Measurements from ENCODE around the gene TSC22D3.
A peak's percentile ranks its signal among the peaks of the same experiment; 100 is the strongest.

The TSC22D3 gene

DNA sequence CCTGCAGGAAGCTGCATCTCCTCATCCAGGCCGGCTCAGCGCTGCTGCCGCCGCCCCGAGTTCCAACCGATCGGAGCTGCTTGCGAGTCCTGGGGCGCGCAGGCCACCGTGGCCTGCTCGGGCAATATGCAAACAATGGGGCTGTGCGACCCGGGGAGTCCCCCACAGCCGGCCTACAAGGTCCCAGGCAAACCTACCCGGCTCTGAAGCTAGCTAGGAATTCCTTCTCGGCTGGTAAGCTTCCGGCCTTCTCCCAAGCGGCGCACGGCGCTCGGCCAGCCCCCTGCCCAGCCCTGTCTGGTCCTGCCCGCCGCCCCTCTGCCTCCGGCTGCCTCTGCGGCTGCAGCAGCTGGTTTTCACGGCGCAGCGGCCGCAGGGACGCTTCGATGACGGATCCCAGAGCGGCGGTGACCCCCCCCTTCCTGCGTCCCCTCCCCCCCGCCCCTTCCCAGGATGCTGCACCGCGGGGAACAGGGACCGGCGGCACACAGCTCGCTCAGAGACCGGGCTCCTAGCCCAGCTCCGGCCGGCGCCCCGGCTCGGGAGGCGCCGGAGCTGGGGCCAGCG lies 59.4 kb downstream of the TSC22D3 start:
- peak overlapping the region; percentile 92 for H3K4me3 Mint-ChIP-seq
- H3K9me3 Mint-ChIP-seq = no peaks in the 10 kb centered on the region
- peaks cover 63% of the 10 kb centered on the region for H3K4me1 Mint-ChIP-seq

GRCh38 chrX:107715331-107716117 lies 60.1 kb downstream of the TSC22D3 start:
- peak overlapping the region; percentile 96 for H3K27ac Mint-ChIP-seq
- H3K27me3 Mint-ChIP-seq = peaks cover 8% of the 10 kb centered on the region
- peaks cover 33% of the 10 kb centered on the region for H3K36me3 Mint-ChIP-seq
- H3K4me3 Mint-ChIP-seq = peak overlapping the region; percentile 92
- H3K9me3 Mint-ChIP-seq = no peaks in the 10 kb centered on the region
- peak; percentile 29 for DNase-seq
- CTCF ChIA-PET = interaction anchor here (1.0 to 12.6 kb wide), 5 partner anchors 10 to 61 kb away, joined by 3 to 278 read pairs (median 3); partner anchors contain the start of genes NCBP2L and TSC22D3
- peaks cover 70% of the 10 kb centered on the region for H3K4me1 Mint-ChIP-seq

More for the DNA sequence above, 59.4 kb downstream of the TSC22D3 start:
- CTCF ChIA-PET = interaction anchor here (1.0 to 12.6 kb wide), 6 partner anchors 10 to 61 kb away, joined by 3 to 278 read pairs (median 4); partner anchors contain the start of genes NCBP2L and TSC22D3
- peaks cover 8% of the 10 kb centered on the region for H3K27me3 Mint-ChIP-seq
- DNase-seq = peak; percentile 42
- peaks cover 31% of the 10 kb centered on the region for H3K36me3 Mint-ChIP-seq
- peak overlapping the region; percentile 96 for H3K27ac Mint-ChIP-seq

GRCh38 chrX:107714206-107714891 lies 61.2 kb downstream of the TSC22D3 start:
- H3K27me3 Mint-ChIP-seq = peaks cover 5% of the 10 kb centered on the region
- peaks cover 33% of the 10 kb centered on the region for H3K36me3 Mint-ChIP-seq

GRCh38 chrX:107713543-107714205 lies 61.9 kb downstream of the TSC22D3 start:
- Mint-ChIP-seq H3K36me3 (peaks cover 33% of the 10 kb centered on the region), H3K27ac (no peak overlapping the region), H3K4me3 (no peak overlapping the region), H3K9me3 (no peaks in the 10 kb centered on the region), H3K27me3 (peaks cover 4% of the 10 kb centered on the region), H3K4me1 (peaks cover 74% of the 10 kb centered on the region)
- DNase-seq = no peak
- CTCF ChIA-PET = interaction anchor here (0.9 to 12.6 kb wide), 3 partner anchors 18 to 63 kb away, joined by 3 to 278 read pairs (median 37); partner anchors contain the start of genes NCBP2L and TSC22D3

More at GRCh38 chrX:107714206-107714891, 61.2 kb downstream of the TSC22D3 start:
- CTCF ChIA-PET = interaction anchor here (0.9 to 12.6 kb wide), 3 partner anchors 17 to 63 kb away, joined by 3 to 278 read pairs (median 37); partner anchors contain the start of genes NCBP2L and TSC22D3
- peaks cover 77% of the 10 kb centered on the region for H3K4me1 Mint-ChIP-seq
- H3K9me3 Mint-ChIP-seq = no peaks in the 10 kb centered on the region
- peak overlapping the region; percentile 92 for H3K4me3 Mint-ChIP-seq
- no peak for DNase-seq
- H3K27ac Mint-ChIP-seq = no peak overlapping the region

GRCh38 chrX:107713203-107713542 lies 62.4 kb downstream of the TSC22D3 start:
- Mint-ChIP-seq H3K9me3 (no peaks in the 10 kb centered on the region), H3K27ac (no peak overlapping the region), H3K36me3 (peaks cover 33% of the 10 kb centered on the region), H3K27me3 (peaks cover 4% of the 10 kb centered on the region), H3K4me1 (peaks cover 69% of the 10 kb centered on the region), H3K4me3 (no peak overlapping the region)
- CTCF ChIA-PET = interaction anchor here (12.6 kb wide), 1 partner anchor 39 kb away, joined by 278 read pairs; no protein-coding TSS in a partner anchor
- no peak for DNase-seq

GRCh38 chrX:107712231-107713202 lies 63.1 kb downstream of the TSC22D3 start:
- CTCF ChIA-PET = interaction anchor here (1.3 to 12.6 kb wide), 2 partner anchors 38 to 64 kb away, joined by 6 to 278 read pairs; partner anchors contain the start of gene TSC22D3
- Mint-ChIP-seq H3K27ac (no peak overlapping the region), H3K9me3 (no peaks in the 10 kb centered on the region), H3K4me3 (no peak overlapping the region), H3K36me3 (peaks cover 33% of the 10 kb centered on the region), H3K4me1 (peaks cover 62% of the 10 kb centered on the region), H3K27me3 (peaks cover 8% of the 10 kb centered on the region)
- DNase-seq = no peak

DNA sequence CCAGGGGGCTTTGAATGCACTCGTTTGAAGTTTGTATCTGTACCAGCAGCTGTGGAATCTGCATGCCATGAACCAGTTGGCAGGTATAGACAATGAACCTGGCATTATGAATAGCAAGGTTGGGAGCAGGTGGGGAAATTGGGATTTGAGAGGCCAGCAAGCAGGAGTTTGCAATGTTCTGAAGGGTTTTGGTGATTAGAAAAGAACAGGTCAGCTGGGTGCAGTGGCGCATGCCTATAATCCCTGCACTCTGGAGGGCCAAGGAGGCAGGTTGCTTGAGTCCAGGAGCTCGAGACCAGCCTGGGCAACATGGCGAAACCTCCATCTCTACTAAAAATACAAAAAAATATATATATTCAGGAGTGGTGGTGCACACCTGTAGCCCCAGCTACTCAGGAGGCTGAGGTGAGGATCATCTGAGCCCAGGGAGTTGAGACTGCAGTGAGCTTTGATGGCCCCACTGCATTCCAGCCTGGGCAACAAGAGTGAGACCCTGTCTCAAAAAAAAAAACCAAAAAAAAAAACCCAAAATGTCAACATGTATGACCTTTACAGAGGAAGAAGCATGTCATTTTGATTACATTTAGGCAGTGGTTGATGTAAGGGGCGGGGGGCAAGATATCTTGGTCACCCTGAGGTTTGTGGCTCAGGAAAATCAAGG lies 63.9 kb downstream of the TSC22D3 start:
- CTCF ChIA-PET = interaction anchor here (1.3 to 12.6 kb wide), 3 partner anchors 37 to 114 kb away, joined by 3 to 278 read pairs (median 6); partner anchors contain the start of genes MID2 and TSC22D3
- Mint-ChIP-seq H3K36me3 (peaks cover 33% of the 10 kb centered on the region), H3K9me3 (no peaks in the 10 kb centered on the region), H3K4me1 (peaks cover 56% of the 10 kb centered on the region), H3K27ac (peak overlapping the region; percentile 90), H3K27me3 (peaks cover 11% of the 10 kb centered on the region), H3K4me3 (no peak overlapping the region)
- DNase-seq = no peak

DNA sequence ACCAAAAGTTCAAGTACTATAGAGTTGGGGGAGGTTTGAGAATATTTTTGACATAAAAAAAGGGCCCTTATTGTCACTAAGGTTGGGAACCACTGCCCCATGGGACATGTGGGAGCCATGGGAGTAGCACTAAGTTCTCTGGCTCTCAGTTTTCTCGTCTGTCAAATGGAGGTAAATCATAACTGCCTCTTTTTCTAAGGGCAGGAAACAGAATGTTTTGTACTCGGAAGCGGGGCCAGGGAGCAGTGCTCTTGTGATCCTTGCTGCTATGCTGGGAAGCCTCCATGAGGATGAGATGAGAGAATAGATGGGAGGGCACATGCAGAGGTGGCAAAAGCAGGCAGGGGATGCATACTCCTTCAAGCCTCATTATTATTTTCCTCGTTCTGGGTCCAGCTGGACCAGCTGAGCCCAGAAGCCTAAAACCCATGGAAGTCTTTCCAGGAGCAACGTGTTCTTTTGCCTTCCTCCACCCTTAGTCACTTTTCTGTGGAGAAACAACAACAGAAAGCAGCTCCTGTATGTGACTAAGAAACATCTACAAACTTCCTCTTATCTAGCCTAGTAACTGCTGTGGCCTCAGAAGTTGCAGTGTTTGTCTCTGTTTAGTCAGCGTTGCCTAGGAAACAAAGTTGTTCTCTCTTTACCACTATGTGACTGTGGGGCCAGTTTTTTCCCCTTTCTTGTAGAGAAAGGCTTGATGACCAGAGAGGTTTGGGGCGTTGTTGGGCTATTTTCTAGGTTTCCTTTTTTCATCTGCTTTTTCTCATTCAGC lies 64.8 kb downstream of the TSC22D3 start:
- Mint-ChIP-seq H3K36me3 (peaks cover 31% of the 10 kb centered on the region), H3K9me3 (no peaks in the 10 kb centered on the region), H3K27me3 (peaks cover 9% of the 10 kb centered on the region), H3K27ac (peak overlapping the region; percentile 90), H3K4me1 (peaks cover 54% of the 10 kb centered on the region), H3K4me3 (peak overlapping the region; percentile 29)
- CTCF ChIA-PET = interaction anchor here (1.3 to 12.6 kb wide), 3 partner anchors 36 to 115 kb away, joined by 3 to 278 read pairs (median 6); partner anchors contain the start of genes MID2 and TSC22D3
- DNase-seq = peak; percentile 62

- CTCF ChIA-PET = interaction anchor here (12.6 kb wide), 1 partner anchor 35 kb away, joined by 278 read pairs; no protein-coding TSS in a partner anchor
- Mint-ChIP-seq H3K27ac (no peak overlapping the region), H3K9me3 (no peaks in the 10 kb centered on the region), H3K36me3 (peaks cover 20% of the 10 kb centered on the region), H3K27me3 (peaks cover 8% of the 10 kb centered on the region), H3K4me3 (no peak overlapping the region), H3K4me1 (peaks cover 45% of the 10 kb centered on the region)
- DNase-seq = no peak
Measured at GRCh38 chrX:107709266-107709806, 66.3 kb downstream of the TSC22D3 start.

DNA sequence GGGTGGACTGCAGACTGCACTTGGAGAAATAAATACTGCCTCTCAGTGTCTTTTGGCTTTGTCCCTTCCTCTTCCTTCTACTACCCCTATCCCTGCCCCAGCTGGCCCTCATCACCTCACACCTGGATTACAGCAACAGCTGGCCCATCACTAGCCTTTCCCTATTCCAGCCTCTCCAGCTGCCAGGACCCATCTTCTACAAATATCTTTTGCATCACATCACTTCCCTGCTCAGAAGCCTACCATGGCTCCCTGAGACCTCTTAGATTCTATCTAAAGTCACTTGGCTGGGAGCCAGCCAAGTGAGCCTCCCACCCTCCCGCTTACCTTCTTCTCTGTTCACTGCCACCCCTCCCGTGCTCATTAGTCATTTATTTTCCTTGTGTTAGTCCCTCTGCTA lies 66.8 kb downstream of the TSC22D3 start:
- peaks cover 40% of the 10 kb centered on the region for H3K4me1 Mint-ChIP-seq
- CTCF ChIA-PET = interaction anchor here (1.4 to 12.6 kb wide), 2 partner anchors 34 to 35 kb away, joined by 3 to 278 read pairs; no protein-coding TSS in a partner anchor
- peaks cover 16% of the 10 kb centered on the region for H3K36me3 Mint-ChIP-seq
- H3K27me3 Mint-ChIP-seq = peaks cover 8% of the 10 kb centered on the region
- no peak overlapping the region for H3K27ac Mint-ChIP-seq
- DNase-seq = no peak
- no peak overlapping the region for H3K4me3 Mint-ChIP-seq
- H3K9me3 Mint-ChIP-seq = no peaks in the 10 kb centered on the region

DNA sequence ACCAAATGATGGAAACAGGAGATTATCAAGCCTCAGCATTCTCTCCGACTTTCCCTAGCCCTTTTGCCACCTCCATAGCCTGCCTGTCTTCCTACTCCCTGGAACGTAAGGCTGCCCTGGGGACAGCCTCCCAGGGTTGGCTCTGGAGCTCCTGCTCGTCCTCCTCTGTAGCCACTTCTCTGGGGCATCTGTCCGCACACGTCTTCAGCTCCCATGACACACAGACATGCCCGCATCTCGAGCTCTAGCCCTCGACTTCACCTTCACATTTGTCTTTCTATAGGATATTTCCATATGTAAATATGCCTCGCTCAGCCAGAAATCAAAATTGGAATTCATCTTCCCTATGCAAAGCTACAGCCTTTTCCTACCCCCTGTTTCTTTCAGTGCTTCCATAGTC lies 67.7 kb downstream of the TSC22D3 start:
- Mint-ChIP-seq H3K27me3 (peaks cover 8% of the 10 kb centered on the region), H3K36me3 (peaks cover 9% of the 10 kb centered on the region), H3K9me3 (no peaks in the 10 kb centered on the region), H3K27ac (peak overlapping the region; percentile 70), H3K4me1 (peaks cover 33% of the 10 kb centered on the region), H3K4me3 (no peak overlapping the region)
- no peak for DNase-seq
- CTCF ChIA-PET = interaction anchor here (1.4 kb wide), 1 partner anchor 34 kb away, joined by 3 read pairs; no protein-coding TSS in a partner anchor

All from activated naive CD4-positive, alpha-beta T cell treated with anti-CD3 and anti-CD28 coated beads, Interleukin-2, amount 10 ng/mL, durations not matched to agents 7 days and 5 days (primary cell).